ENCODE measurements around the gene KCNJ14. TPM values are rescaled to one million over a fixed set of nuclear protein-coding genes. Genes with fewer than 3 reads are reported as not detected.

KCNJ14 gene
- total RNA-seq, 3 donors from 2014 or later: 0.80 to 1.6 (median 1.0) TPM

- Histone ChIP-seq H3K4me1 (no peaks in the 10 kb centered on the region), H3K36me3 (no peaks in the 10 kb centered on the region), H3K27ac (no peak overlapping the region), H3K27me3 (peaks cover 3 to 7% of the 10 kb centered on the region in 2 donors), H3K4me3 (no peak overlapping the region), H3K9me3 (no peaks in the 10 kb centered on the region)
- intact Hi-C loops (cut with DNase I; ENCODE audit: low total_unique reads): loop anchor here (10.0 kb wide), 1 partner anchor 69 kb away; no protein-coding TSS in a partner anchor
- TF ChIP-seq POLR2AphosphoS5 (IDR thresholded peaks at IDR 0.05) (no peak), CTCF (IDR thresholded peaks at IDR 0.05) (peak; percentile 50 to 59 (median 51)), POLR2A (IDR thresholded peaks at IDR 0.05) (no peak)
- DNase-seq (ENCODE audit: low spot score in 2 of 2): no peak
These were observed 50.9 kb downstream of the KCNJ14 start for GRCh38 chr19:48506138-48506733.

- Histone ChIP-seq H3K9me3 (no peaks in the 10 kb centered on the region), H3K27me3 (peaks cover 9 to 17% of the 10 kb centered on the region in 2 donors), H3K4me1 (no peaks in the 10 kb centered on the region), H3K4me3 (no peak overlapping the region), H3K36me3 (no peaks in the 10 kb centered on the region), H3K27ac (no peak overlapping the region)
- intact Hi-C loops (cut with DNase I; ENCODE audit: low total_unique reads): loop anchor here (10.0 kb wide), 1 partner anchor 67 kb away; no protein-coding TSS in a partner anchor
- TF ChIP-seq POLR2A (IDR thresholded peaks at IDR 0.05): no peak
- no peak for TF ChIP-seq CTCF (IDR thresholded peaks at IDR 0.05)
- no peak for TF ChIP-seq POLR2AphosphoS5 (IDR thresholded peaks at IDR 0.05)
- no peak for DNase-seq (ENCODE audit: low spot score in 2 of 2)
These were observed 52.6 kb downstream of the KCNJ14 start for GRCh38 chr19:48507911-48508439.

- intact Hi-C loops (cut with DNase I; ENCODE audit: low total_unique reads): loop anchor here (10.0 kb wide), 1 partner anchor 66 kb away; no protein-coding TSS in a partner anchor
- TF ChIP-seq POLR2AphosphoS5 (IDR thresholded peaks at IDR 0.05) (no peak), CTCF (IDR thresholded peaks at IDR 0.05) (no peak), POLR2A (IDR thresholded peaks at IDR 0.05) (no peak)
- Histone ChIP-seq H3K27ac (no peak overlapping the region), H3K36me3 (no peaks in the 10 kb centered on the region), H3K4me1 (peaks cover 0 to 5% of the 10 kb centered on the region in 2 donors), H3K9me3 (no peaks in the 10 kb centered on the region), H3K4me3 (no peak overlapping the region), H3K27me3 (peaks cover 9 to 17% of the 10 kb centered on the region in 2 donors)
- no peak for DNase-seq (ENCODE audit: low spot score in 2 of 2)
These were observed 53.5 kb downstream of the KCNJ14 start for GRCh38 chr19:48508729-48509411.

GRCh38 chr19:48509467-48510194, 54.3 kb downstream of the KCNJ14 start:
- DNase-seq (ENCODE audit: low spot score in 2 of 2): no peak

More at GRCh38 chr19:48509467-48510194, 54.3 kb downstream of the KCNJ14 start:
- no peak overlapping the region for H3K27ac ChIP-seq
- intact Hi-C loops (cut with DNase I; ENCODE audit: low total_unique reads): loop anchor here (10.0 kb wide), 1 partner anchor 65 kb away; no protein-coding TSS in a partner anchor
- H3K4me1 ChIP-seq: peaks cover 0 to 5% of the 10 kb centered on the region in 2 donors
- peaks cover 9 to 17% of the 10 kb centered on the region in 2 donors for H3K27me3 ChIP-seq
- no peaks in the 10 kb centered on the region for H3K36me3 ChIP-seq
- H3K9me3 ChIP-seq: no peaks in the 10 kb centered on the region
- TF ChIP-seq POLR2AphosphoS5 (IDR thresholded peaks at IDR 0.05) (no peak), CTCF (IDR thresholded peaks at IDR 0.05) (no peak), POLR2A (IDR thresholded peaks at IDR 0.05) (no peak)
- no peak overlapping the region for H3K4me3 ChIP-seq
